CD4-positive, alpha-beta T cell treated with Interleukin-15 for 1 hour (primary cell): Measurements from ENCODE around the gene MPPE1.
A peak's percentile ranks its signal among the peaks of the same experiment; 100 is the strongest.
"Not testable (repeated sequence)": the region's sequence is repeated elsewhere in the genome, so short reads cannot be mapped to it uniquely, and the experiment has no call there.

Source experiments
- DNase-seq: peaks from one replicate; pipeline ENCODE4 v3.0.0-alpha.2; 2020

The MPPE1 gene

GRCh38 chr18:11925800-11926481 lies 17.8 kb upstream of the MPPE1 start:
- no peak for DNase-seq

- no peak for DNase-seq
These were observed 15.3 kb upstream of the MPPE1 start for GRCh38 chr18:11923450-11923849.

GRCh38 chr18:11919522-11919921 lies 11.4 kb upstream of the MPPE1 start:
- DNase-seq = not testable (repeated sequence)

GRCh38 chr18:11916880-11917279 lies 8.8 kb upstream of the MPPE1 start:
- DNase-seq = peak; percentile 35

- no peak for DNase-seq
These were observed 1.5 kb upstream of the MPPE1 start for GRCh38 chr18:11909591-11910026.

- no peak for DNase-seq
These were observed 941 bp upstream of the MPPE1 start for GRCh38 chr18:11909061-11909455.

- no peak for DNase-seq
These were observed 917 bp downstream of the MPPE1 start for GRCh38 chr18:11906926-11907874.

GRCh38 chr18:11906176-11906575 lies 1.9 kb downstream of the MPPE1 start:
- no peak for DNase-seq

GRCh38 chr18:11905613-11906012 lies 2.5 kb downstream of the MPPE1 start:
- DNase-seq = no peak

- no peak for DNase-seq
These were observed 5.4 kb downstream of the MPPE1 start for GRCh38 chr18:11902522-11903292.

- DNase-seq = no peak
These were observed 6.2 kb downstream of the MPPE1 start for GRCh38 chr18:11901826-11902438.

GRCh38 chr18:11899063-11899462 lies 9.1 kb downstream of the MPPE1 start:
- no peak for DNase-seq

GRCh38 chr18:11897781-11898180 lies 10.3 kb downstream of the MPPE1 start:
- no peak for DNase-seq

GRCh38 chr18:11892438-11892837 lies 15.7 kb downstream of the MPPE1 start:
- not testable (repeated sequence) for DNase-seq

- DNase-seq = no peak
These were observed 16.4 kb downstream of the MPPE1 start for GRCh38 chr18:11891737-11892136.

GRCh38 chr18:11889284-11889683 lies 18.8 kb downstream of the MPPE1 start:
- no peak for DNase-seq

- DNase-seq = no peak
These were observed 19.4 kb downstream of the MPPE1 start for GRCh38 chr18:11888726-11889125.

- DNase-seq = no peak
These were observed 20.6 kb downstream of the MPPE1 start for GRCh38 chr18:11887328-11888128.

- no peak for DNase-seq
These were observed 21.5 kb downstream of the MPPE1 start for GRCh38 chr18:11886577-11887110.

GRCh38 chr18:11885278-11885947 lies 22.7 kb downstream of the MPPE1 start:
- DNase-seq = peak; percentile 40
